Cortex of kidney (tissue), 1 donor: ENCODE data around the gene CLCN4.

Source experiments
- DNase-seq: peaks from one replicate; lab custom pipeline; 2025; lab: John Stamatoyannopoulos, UW

CLCN4 gene

GRCh38 chrX:10130354-10130753 is 26.4 kb upstream of the CLCN4 start:
- no peak for DNase-seq

GRCh38 chrX:10133980-10134676 is 22.6 kb upstream of the CLCN4 start:
- DNase-seq = no peak

GRCh38 chrX:10134921-10135320 is 21.9 kb upstream of the CLCN4 start:
- no peak for DNase-seq

DNA sequence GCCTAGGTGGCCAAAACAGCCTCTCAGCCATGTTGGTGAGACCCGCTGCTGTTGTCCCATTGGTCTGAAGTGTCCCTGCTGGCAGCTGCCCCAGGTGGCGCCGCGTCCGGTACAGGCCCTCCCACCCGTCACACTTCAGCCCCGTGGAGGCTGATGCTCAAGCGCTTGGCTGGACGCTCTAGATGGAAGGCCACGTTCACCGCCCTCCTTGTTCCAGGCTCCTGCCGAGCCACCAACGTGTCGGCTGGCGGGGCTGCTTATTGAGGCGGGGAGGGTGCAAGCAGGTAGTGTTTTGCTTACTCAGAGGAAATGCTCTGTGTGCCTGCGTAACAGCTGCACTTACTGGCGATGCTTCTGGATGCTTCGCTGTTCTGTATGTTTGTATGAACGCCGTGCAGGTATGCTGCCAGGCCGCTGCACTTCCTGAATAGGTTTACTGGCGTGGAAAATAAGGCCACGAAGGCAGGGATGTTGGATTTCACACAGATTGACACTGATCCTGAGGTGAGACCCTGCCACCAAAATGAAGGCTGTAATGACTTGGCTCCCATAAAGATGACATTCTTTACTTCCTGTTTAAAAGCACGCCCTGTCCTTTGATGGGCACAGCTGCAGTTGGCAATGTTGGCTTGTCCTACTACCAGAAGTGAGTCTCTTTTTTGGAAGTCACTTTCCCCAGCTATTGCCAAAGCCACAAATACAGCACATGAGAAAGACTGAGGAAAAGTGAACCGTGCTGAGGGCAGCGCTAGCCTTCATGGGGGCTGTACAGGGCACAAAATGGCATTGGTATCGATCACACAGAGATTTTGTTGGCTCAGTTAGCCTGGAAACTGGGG is 21.0 kb upstream of the CLCN4 start:
- DNase-seq = no peak

- DNase-seq = no peak
These were observed 18.0 kb upstream of the CLCN4 start for GRCh38 chrX:10138726-10139125.

DNA sequence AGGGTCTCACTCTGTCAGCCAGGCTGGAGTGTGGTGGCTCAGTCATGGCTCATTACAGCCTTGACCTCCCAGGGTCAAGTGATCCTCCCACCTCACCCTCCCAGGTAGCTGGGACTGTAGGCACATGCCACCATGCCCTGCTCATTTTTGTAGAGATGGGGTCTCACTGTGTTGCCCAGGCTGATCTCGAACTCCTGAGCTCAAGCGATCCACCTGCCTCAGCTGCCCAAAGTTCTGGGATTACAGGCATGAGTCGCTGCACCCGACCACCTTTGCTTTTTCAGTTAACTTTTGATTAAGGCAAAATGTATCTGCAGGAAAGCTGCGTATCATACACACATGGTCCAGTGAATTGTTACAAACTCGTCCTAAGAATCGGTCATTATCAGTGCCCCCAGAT is 16.5 kb upstream of the CLCN4 start:
- DNase-seq = no peak

DNA sequence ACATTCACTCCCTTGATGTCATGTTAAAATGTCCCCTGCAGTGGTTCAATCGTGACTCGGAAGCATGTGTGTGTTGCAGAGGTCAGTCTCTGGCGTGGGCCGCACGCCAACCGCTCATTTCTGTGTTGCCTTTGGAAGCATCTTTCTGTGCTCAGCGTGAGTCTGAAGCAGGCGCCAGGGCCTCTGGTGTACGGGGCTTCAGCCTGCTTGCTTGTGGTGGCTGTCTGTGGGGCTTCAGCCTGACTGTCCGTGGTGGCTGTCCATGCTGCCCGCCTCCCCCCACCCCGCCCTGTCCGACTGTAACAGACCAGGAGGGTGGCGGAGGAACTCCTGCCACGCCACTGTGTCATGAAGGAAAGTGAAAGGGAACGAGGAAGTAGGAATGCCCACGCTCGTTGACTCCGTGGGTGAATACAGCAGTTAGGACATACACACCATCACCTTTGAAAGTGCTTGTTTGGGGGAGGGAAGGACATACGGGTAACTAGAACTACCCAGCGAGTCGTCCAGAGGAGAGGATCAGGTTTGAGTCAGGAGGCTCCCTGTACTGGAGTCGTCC is 14.7 kb upstream of the CLCN4 start:
- no peak for DNase-seq

DNA sequence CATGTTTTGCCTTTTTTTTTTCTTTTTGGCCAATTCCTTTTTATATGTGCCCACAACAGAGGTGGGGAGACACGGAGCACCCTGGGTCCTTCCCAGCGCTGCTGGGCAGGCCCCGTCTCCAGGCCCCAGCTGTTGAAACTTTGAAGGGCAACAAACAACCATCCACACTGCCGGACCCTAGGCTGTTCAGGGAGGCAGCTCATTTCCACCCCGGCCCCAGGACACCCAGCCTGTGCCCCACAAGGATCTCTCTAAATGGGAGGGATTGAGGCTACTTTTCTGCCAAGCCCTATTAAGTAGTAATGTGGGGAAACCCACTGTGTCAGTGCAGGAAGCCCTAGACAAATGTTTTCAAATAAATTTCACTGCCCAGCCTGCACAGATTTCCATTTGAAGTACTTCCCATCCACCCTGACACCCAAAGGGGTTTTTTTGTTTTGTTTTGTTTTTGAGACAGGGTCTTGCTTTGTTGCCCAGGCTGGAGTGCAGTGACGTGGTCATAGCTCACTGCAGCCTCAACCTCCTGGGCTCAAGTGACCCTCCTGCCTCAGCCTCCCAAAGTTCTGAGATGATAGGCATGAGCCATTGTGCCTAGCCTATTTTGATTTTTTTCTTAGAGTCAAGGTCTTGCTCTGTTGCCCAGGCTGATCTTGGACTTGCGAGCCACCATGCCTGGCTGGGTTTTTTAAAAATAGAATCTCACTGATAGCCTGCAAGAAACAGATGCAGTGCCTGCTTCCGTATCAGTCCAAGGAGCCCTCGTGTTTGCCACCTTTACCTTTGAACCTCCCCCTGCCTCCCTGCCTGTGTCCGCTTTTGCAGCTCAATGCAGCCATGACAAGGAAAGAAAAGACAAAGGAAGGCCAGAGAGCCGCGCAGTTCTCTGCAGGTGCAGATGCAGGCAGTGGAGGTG is 13.4 kb upstream of the CLCN4 start:
- DNase-seq = no peak

DNA sequence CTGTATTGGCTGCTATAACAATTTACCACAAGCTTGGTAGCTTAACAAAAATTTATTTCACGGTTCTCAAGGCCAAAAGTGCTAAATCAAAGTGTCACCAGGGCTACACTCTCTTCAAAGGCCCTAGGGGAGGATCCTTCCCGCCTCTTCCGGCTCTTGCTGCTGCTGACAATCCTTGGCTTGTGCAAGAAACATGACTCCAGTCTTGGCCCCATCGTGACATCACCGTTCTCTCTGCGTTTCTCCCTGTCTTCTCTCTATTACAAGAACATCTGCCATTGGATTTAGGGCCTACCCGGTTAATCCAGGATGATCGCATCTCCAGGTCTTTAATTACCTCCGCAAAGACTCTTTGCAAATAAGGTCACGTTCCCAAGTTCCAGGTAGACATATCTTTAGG is 10.4 kb upstream of the CLCN4 start:
- DNase-seq = no peak

DNA sequence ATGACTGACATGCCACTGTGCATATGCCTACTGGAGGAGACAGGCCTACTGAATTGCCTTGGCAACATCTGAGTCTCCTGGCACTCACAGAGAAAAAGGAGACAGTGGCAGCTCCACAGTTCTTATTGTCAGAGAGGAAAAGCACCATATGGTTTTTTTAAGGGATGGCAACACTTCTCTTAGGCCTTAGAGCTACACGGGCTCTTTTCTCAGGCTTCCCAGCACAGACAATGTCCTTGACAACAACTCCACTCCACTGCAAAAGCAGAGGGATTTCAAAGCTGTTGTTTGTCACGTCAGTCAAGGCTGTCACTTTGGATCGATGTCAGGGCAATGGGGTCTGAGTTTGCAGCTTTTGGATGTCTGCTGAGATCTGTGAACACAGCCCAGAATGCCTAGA is 4.7 kb upstream of the CLCN4 start:
- no peak for DNase-seq

DNA sequence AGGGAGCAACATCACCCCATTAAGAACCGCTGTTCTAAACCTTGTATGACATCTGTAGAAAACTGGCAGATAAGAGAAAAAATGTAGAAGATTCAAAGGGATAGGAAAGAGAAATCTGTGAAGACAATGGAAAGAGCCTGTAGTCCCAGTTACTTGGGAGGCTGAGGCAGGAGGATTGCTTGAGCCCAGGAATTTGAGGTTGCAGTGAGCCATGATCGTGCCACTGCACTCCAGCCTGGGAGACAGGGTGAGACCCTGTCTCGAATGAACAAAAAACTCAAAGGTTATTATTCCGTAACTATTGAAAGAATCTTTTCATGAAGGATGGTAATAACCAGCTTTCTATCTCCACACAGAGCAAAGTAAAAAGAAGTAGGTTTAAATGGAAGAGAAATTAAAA is 1.6 kb upstream of the CLCN4 start:
- DNase-seq = no peak

GRCh38 chrX:10157032-10157341 is 212 bp downstream of the CLCN4 start:
- DNase-seq = no peak

DNA sequence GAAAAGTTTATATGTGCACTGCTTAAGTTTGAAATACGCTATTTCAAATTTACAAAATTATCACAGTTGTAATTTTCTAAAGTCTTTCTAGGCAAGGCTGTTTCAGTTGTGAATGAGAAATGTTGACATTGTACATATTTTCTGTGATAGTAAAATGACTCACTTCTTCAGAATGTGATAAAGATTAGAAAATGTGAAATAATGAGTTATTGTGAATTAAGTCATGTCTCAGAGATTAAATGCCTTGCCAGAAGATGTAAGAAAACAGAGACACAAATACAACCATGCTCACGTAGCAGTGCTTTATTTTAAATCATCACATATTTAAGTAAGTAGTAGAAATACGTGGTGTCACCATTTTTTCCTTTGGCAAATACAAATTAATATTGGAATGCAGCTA is 768 bp downstream of the CLCN4 start:
- DNase-seq = no peak

DNA sequence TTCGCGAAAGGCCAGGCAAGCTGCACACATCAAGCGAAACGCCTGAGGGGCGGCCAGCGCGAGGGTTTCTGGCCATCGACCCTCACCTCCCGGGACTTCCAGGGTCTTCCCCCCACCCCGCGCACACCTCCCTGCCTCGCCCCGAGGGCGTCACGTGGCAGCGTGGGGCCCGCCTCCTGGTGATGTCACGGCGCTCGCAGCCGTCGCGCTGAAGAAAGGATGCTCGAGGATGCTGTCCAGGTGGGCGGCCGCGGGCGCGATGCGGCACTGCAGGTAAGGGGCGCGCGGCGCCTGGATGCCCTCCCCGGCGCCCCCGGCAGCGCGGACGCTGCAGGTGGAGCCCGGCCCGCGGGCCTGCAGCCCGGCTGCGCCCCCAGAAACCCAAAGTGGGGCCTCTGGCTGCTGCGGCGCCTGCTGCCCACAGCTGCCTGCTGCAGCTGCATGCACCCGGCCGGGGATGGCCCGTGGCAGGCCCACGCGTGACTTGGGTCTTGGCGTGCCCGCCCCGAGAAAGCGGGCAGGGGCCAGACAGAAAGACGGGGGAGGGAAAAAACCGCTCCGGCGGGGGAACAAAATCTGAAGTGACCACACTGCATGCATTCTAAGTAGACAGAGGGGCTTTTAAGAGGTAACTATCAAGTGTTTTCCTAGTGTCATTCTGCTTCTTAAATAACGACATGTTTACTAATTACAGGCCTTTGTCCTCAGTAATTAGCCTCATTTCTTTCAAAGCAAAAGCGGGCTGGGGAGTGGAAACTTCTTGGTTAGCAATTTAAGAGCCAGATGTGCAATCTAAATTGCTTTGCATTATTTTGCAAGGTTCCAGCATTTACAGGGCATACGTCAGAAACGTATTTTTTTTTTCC is 1.7 kb downstream of the CLCN4 start:
- peak; percentile 3 for DNase-seq

GRCh38 chrX:10159145-10159468 is 2.3 kb downstream of the CLCN4 start:
- no peak for DNase-seq

DNA sequence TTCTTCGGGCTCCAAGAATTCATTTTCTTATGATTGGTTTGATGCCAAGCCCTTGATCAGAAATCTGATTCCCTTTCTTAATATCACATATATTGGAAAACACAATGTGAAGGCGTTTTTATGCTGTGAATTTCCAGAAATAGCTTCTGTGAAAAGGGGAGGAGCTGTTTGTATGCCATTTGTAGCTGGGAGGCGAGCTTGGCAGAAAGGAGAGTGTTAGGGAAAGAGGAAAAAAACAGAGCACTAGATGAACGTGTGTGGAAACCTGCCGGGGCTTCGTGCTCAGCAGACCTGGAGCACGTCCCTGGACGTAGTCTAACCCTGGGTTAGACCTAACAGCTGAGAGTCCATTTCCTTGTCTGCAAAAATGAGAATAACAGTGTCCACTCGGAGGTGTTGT is 3.4 kb downstream of the CLCN4 start:
- no peak for DNase-seq

DNA sequence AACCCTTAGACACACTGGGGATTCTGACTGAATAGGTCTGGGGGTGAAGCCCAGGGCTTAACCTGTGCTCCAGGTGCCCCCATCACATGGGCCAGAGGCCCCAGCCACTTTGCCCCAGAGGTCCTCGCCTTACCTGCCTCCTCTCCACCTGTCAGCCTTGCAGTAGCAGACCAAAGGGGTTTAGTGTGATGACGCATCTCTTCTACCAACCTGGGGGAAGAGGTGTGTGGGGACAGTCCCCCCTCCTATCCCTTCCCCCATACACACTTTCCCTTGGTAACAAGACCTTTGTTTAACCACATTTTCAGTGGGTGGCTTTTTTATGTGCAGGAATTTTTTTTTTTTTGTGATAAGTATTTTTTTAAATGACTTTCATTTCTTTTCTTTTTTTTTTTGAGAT is 6.3 kb downstream of the CLCN4 start:
- DNase-seq = no peak

GRCh38 chrX:10164879-10165278 is 8.1 kb downstream of the CLCN4 start:
- DNase-seq = no peak

- DNase-seq = no peak
These were observed 8.9 kb downstream of the CLCN4 start for GRCh38 chrX:10165580-10166247.

DNA sequence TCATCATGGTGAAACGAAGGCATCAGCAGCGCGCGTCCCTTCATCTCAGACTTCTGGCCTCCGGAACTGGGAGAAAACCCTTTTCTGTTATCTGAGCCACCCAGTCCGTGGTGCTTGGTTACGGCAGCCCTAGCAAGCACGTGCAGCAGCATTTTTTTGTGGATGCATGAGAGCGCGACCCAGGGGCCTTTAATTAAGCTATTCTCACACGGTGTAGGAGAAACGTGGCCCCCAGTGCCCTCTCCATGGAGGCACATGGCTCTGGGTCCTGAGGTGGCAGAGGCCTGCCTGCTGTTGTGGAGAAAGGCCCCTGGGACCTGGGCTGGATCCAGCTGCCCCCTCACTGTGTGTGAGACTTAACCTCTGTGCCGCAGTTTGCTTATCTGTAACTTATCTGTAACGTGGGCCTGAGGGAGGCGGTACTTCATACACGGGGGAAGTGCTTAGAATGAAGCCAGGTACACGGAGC is 9.5 kb downstream of the CLCN4 start:
- DNase-seq = no peak

- DNase-seq = no peak
These were observed 10.0 kb downstream of the CLCN4 start for GRCh38 chrX:10166731-10167151.
